Activated CD8-positive, alpha-beta T cell treated with anti-CD3 and anti-CD28 coated beads for 36 hours (primary cell): ENCODE results near the gene ATXN7. TPM values are rescaled to one million over a fixed set of nuclear protein-coding genes. Genes with fewer than 3 reads are reported as not detected.

ENCODE experiments used
- ATAC-seq: fragments of 200-7000 bp; cut with Tn5 transposase; one replicate; pipeline ENCODE4 v1.10.0; 2021; ENCODE audit warnings: mild to moderate bottlenecking, moderate library complexity
- CTCF ChIA-PET: fragments of 350-600 bp; sonication (Branson Sonifier 250); formaldehyde crosslinking; loops from one replicate; lab custom pipeline; 2021; ENCODE audit warnings: antibody characterized with exemption; lab: Charles Lee
- POLR2A ChIA-PET: fragments of 350-600 bp; sonication (Branson Sonifier 250); formaldehyde crosslinking; loops from one replicate; lab custom pipeline; 2021; ENCODE audit warnings: antibody characterized with exemption; lab: Charles Lee
- DNase-seq: peaks from one replicate; pipeline ENCODE4 v3.0.0-alpha.2; 2020
- H3K27ac Mint-ChIP-seq: one replicate; pipeline ENCODE4 v1.8.0; 2021; ENCODE audit warnings: mild to moderate bottlenecking, mixed read lengths
- H3K27me3 Mint-ChIP-seq: one replicate; pipeline ENCODE4 v1.8.0; 2021; ENCODE audit warnings: mixed read lengths
- H3K36me3 Mint-ChIP-seq: one replicate; pipeline ENCODE4 v1.8.0; 2021; ENCODE audit warnings: low read depth, mixed read lengths
- H3K4me1 Mint-ChIP-seq: one replicate; pipeline ENCODE4 v1.8.0; 2021; ENCODE audit warnings: low read depth, mixed read lengths
- H3K4me3 Mint-ChIP-seq: one replicate; pipeline ENCODE4 v1.8.0; 2021; ENCODE audit warnings: mild to moderate bottlenecking, moderate library complexity, mixed read lengths
- H3K9me3 Mint-ChIP-seq: one replicate; pipeline ENCODE4 v1.8.0; 2021; ENCODE audit warnings: mixed read lengths
- CTCF ChIP-seq: fragments of 200-600 bp; IDR thresholded peaks from one replicate; pipeline ENCODE4 v1.8.0; 2022; ENCODE audit warnings: antibody characterized with exemption, mild to moderate bottlenecking
- intact Hi-C: fragments of 100-400 bp; cut with micrococcal nuclease; formaldehyde crosslinking; loops from one replicate; pipeline ENCODE4 v1.10.0; 2022
- total RNA-seq, 2 experiments: library from RNA; stranded (reverse); gene quantifications; one replicate each; pipeline ENCODE4 v1.2.3, GENCODE V29; 2021

ATXN7 gene
- total RNA-seq, 2 experiments from 2014 or later, result 22.5 to 25.9 TPM

GRCh38 chr3:63961891-63962290 is 98.2 kb downstream of the ATXN7 start:
- Mint-ChIP-seq H3K36me3 (peaks cover 4% of the 10 kb centered on the region), H3K4me1 (peaks cover 49% of the 10 kb centered on the region), H3K27me3 (no peaks in the 10 kb centered on the region), H3K4me3 (no peak overlapping the region), H3K27ac (no peak overlapping the region), H3K9me3 (no peaks in the 10 kb centered on the region)
- CTCF ChIA-PET, result interaction anchor here (0.6 to 32.0 kb wide), 16 partner anchors 9 to 143 kb away, joined by 3 to 595 read pairs (median 5); partner anchors contain the start of genes C3orf49, PSMD6 and SCAANT1
- intact Hi-C loops, result loop anchor here (1.0 to 10.0 kb wide), 2 partner anchors 31 to 47 kb away; partner anchors contain the start of gene SCAANT1
- POLR2A ChIA-PET, result interaction anchor here (1.4 to 1.6 kb wide), 2 partner anchors 10 to 33 kb away, joined by 4 to 5 read pairs; no protein-coding TSS in a partner anchor
- ATAC-seq (peak; percentile 85), DNase-seq (no peak)
- peak; percentile 79 for TF ChIP-seq CTCF

GRCh38 chr3:63963496-63963895 is 99.8 kb downstream of the ATXN7 start:
- ChIA-PET CTCF (interaction anchor here (0.9 to 32.0 kb wide), 6 partner anchors 10 to 105 kb away, joined by 3 to 595 read pairs (median 6); partner anchors contain the start of gene PSMD6), POLR2A (interaction anchor here (0.7 to 1.4 kb wide), 2 partner anchors 49 to 57 kb away, joined by 3 read pairs; no protein-coding TSS in a partner anchor)
- Mint-ChIP-seq H3K9me3 (no peaks in the 10 kb centered on the region), H3K27me3 (no peaks in the 10 kb centered on the region), H3K36me3 (peaks cover 4% of the 10 kb centered on the region), H3K4me1 (peaks cover 60% of the 10 kb centered on the region), H3K27ac (no peak overlapping the region), H3K4me3 (no peak overlapping the region)
- DNase-seq, result no peak
- intact Hi-C loops, result loop anchor here (10.0 kb wide), 1 partner anchor 49 kb away; the partner anchor contains the start of gene SCAANT1
- no peak for ATAC-seq
- no peak for TF ChIP-seq CTCF

- Mint-ChIP-seq H3K4me3 (no peak overlapping the region), H3K27ac (peak overlapping the region; percentile 57), H3K27me3 (no peaks in the 10 kb centered on the region), H3K4me1 (peaks cover 65% of the 10 kb centered on the region), H3K9me3 (no peaks in the 10 kb centered on the region), H3K36me3 (peaks cover 4% of the 10 kb centered on the region)
- CTCF ChIA-PET, result interaction anchor here (0.9 to 32.0 kb wide), 7 partner anchors 14 to 59 kb away, joined by 3 to 595 read pairs (median 4); partner anchors contain the start of gene PSMD6
- no peak for ATAC-seq
- DNase-seq, result no peak
- POLR2A ChIA-PET, result interaction anchor here (1.4 to 5.5 kb wide), 3 partner anchors 14 to 48 kb away, joined by 3 to 43 read pairs (median 7); no protein-coding TSS in a partner anchor
- TF ChIP-seq CTCF, result no peak
- intact Hi-C loops, result loop anchor here (10.0 kb wide), 1 partner anchor 50 kb away; the partner anchor contains the start of gene SCAANT1
Observed at GRCh38 chr3:63964681-63965485, 101.2 kb downstream of the ATXN7 start.

- no peaks in the 10 kb centered on the region for H3K27me3 Mint-ChIP-seq
- H3K4me1 Mint-ChIP-seq, result peaks cover 68% of the 10 kb centered on the region
- CTCF ChIA-PET, result interaction anchor here (1.6 to 32.0 kb wide), 2 partner anchors 22 to 43 kb away, joined by 4 to 595 read pairs; no protein-coding TSS in a partner anchor
- ATAC-seq, result no peak
- intact Hi-C loops, result loop anchor here (10.0 kb wide), 1 partner anchor 51 kb away; the partner anchor contains the start of gene SCAANT1
- H3K4me3 Mint-ChIP-seq, result no peak overlapping the region
- DNase-seq, result no peak
- H3K9me3 Mint-ChIP-seq, result no peaks in the 10 kb centered on the region
- POLR2A ChIA-PET, result interaction anchor here (1.0 to 5.5 kb wide), 4 partner anchors 13 to 56 kb away, joined by 3 to 43 read pairs (median 6); no protein-coding TSS in a partner anchor
- H3K27ac Mint-ChIP-seq, result no peak overlapping the region
- no peaks in the 10 kb centered on the region for H3K36me3 Mint-ChIP-seq
- no peak for TF ChIP-seq CTCF
Observed at GRCh38 chr3:63966007-63966406, 102.3 kb downstream of the ATXN7 start.
